ENCODE measurements around the gene MYOZ3. TPM values are rescaled to one million over a fixed set of nuclear protein-coding genes. Genes with fewer than 3 reads are reported as not detected.

The MYOZ3 gene
- total and polyA plus RNA-seq, 12 donors, result 0.91 to 12.2 (median 5.6) TPM

DNA sequence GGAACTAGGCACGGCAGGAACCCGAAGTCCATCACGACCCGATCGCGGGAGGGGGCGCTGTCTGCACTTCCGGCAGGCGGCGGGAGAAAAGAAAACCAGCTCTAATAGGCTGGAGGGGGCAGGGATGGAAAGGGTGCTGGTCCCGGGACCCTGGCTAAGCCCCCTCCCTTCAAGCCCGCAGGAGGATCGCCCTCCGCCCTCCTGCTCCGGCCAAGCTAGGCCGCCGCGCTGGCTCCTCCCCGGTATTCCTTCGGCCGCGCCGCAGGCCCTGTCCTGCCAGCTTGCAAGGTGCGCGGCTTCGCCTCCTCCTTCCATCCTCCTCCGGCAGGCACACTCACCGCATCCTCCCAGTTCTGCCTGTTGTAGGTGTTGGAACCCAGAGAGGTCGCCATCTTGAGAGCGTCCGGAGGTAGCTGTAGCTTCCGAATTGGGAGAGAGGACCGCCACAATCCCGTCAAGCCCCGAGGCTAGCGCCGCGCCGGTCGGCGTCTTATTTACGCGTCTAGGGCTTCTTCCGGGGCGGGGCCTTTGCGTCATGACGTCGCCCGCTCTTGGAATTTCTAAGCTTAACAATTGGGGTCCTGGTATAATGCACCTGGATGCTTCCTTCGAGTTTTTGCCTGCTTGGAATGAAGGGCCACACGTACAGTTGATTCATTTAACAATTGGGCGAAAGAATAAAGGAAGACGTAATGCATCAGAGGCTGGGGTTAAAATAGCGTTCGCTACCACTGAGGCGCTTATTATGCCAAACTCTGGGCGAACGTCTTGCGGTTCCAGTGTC, 39.7 kb downstream of the MYOZ3 start, which contains the start of gene RBM22:
Gene RBM22, minus strand, starts transcription at position 469 of the 784 bp plus-strand sequence. Its CDS starts 77 bp downstream, at position 392.
- TF ChIP-seq, protein P1, sequence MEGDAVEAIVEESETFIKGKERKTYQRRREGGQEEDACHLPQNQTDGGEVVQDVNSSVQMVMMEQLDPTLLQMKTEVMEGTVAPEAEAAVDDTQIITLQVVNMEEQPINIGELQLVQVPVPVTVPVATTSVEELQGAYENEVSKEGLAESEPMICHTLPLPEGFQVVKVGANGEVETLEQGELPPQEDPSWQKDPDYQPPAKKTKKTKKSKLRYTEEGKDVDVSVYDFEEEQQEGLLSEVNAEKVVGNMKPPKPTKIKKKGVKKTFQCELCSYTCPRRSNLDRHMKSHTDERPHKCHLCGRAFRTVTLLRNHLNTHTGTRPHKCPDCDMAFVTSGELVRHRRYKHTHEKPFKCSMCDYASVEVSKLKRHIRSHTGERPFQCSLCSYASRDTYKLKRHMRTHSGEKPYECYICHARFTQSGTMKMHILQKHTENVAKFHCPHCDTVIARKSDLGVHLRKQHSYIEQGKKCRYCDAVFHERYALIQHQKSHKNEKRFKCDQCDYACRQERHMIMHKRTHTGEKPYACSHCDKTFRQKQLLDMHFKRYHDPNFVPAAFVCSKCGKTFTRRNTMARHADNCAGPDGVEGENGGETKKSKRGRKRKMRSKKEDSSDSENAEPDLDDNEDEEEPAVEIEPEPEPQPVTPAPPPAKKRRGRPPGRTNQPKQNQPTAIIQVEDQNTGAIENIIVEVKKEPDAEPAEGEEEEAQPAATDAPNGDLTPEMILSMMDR (IDR thresholded peaks at IDR 0.05), result peak; percentile 28 to 84 (median 67)

DNA sequence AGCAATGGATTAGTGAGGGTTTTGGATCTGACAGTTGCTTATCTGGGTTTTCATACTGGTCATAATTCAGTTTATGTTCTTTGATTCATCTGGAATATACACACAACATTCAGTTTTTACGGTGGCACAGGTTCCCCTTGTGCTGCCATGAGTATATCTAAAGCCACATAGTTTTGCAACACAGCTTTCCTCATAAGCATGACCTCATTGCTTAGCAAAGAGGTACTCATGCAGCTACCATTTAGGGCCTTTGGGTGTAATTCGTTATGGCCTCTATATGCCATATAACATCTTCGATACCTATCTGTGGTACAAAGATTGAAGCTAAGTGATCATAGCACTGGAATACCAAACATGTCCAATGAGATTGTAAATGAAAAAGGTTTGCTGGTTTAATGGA, 42.7 kb downstream of the MYOZ3 start:
- peaks cover 0 to 25% (median 2%) of the 10 kb centered on the region in 9 donors for H3K36me3 ChIP-seq

More for the DNA sequence above, 39.7 kb downstream of the MYOZ3 start, which contains the start of gene RBM22:
- 0% methylated on average over 51 to 59 of the region's 59 CpGs for WGBS, 2 donors
- ATAC-seq, result peak; percentile 98 to 100 (median 99)
- peaks cover 0 to 24% (median 19%) of the 10 kb centered on the region in 9 donors for H3K4me1 ChIP-seq
- H3K27me3 ChIP-seq, result no peaks in the 10 kb centered on the region
- intact Hi-C loops (cut with DNase I), result loop anchor here in 5 of 10 donors (1.0 to 5.0 kb wide), 4 partner anchors 26 to 138 kb away; partner anchors contain the start of gene DCTN4 (in 1 of the 5)
- H3K9me3 ChIP-seq, result no peaks in the 10 kb centered on the region
- peak within 1 kb of the TSS; percentile 77 to 100 (median 98) for H3K27ac ChIP-seq
- DNase-seq, result peak; percentile 92 to 95
- H3K4me3 ChIP-seq, result peak within 1 kb of the TSS; percentile 42 to 100 (median 91)
- H3K36me3 ChIP-seq, result peaks cover 7 to 38% (median 32%) of the 10 kb centered on the region in 9 donors

DNA sequence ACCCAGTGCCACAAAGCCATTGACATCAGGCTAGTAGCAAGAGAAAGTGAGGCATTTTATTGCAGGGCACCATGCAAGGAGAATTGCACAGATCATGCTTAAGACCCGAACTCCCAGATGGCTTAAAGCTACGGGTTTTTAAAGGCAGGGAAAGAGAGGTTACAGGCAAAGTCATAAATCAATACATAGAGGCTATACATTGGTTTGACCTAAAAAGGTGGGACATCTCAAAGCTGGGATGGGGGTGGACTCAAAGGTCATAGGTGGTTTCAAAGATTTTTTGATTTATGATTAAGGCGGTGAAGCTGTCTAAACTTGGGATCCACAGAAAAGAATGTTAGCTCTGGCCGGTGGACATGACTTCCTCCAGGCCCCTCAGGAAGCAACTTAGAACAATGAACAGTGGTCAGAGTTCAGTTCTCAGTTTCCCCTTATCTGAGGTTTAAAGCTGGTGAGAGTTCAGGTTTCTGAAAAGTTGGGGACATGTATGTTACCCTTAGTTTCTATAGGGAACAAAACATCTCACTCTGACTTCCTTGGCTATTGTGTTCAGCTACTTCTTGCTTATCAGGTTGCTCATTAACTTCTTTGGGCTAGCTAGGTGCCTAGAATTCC, 45.8 kb downstream of the MYOZ3 start:
- intact Hi-C loops (cut with DNase I), result loop anchor here in 3 of 10 donors (5.0 kb wide), 2 partner anchors 145 to 250 kb away; no protein-coding TSS in a partner anchor
- DNase-seq (no peak), ATAC-seq (no peak)
- Histone ChIP-seq H3K4me1 (peaks cover 0 to 9% (median 0%) of the 10 kb centered on the region in 9 donors), H3K27me3 (no peaks in the 10 kb centered on the region), H3K36me3 (peaks cover 0 to 53% (median 24%) of the 10 kb centered on the region in 9 donors), H3K4me3 (no peak overlapping the region), H3K27ac (no peak overlapping the region), H3K9me3 (no peaks in the 10 kb centered on the region)
- TF ChIP-seq, protein P1 (IDR thresholded peaks at IDR 0.05), result no peak
- 77 to 78% methylated on average over 4 of the region's 4 CpGs for WGBS, 2 donors

More for the DNA sequence above, 42.7 kb downstream of the MYOZ3 start:
- H3K4me3 ChIP-seq, result no peak overlapping the region
- DNase-seq (no peak), ATAC-seq (no peak)
- H3K9me3 ChIP-seq, result no peaks in the 10 kb centered on the region
- H3K4me1 ChIP-seq, result peaks cover 0 to 21% (median 18%) of the 10 kb centered on the region in 9 donors
- WGBS, 2 donors, result 82 to 92% methylated on average over 3 of the region's 3 CpGs
- intact Hi-C loops (cut with DNase I), result loop anchor here in 5 of 10 donors (2.0 to 5.0 kb wide), 3 partner anchors 46 to 141 kb away; no protein-coding TSS in a partner anchor
- TF ChIP-seq, protein P1 (IDR thresholded peaks at IDR 0.05), result no peak
- H3K27me3 ChIP-seq, result no peaks in the 10 kb centered on the region
- H3K27ac ChIP-seq, result no peak overlapping the region

DNA sequence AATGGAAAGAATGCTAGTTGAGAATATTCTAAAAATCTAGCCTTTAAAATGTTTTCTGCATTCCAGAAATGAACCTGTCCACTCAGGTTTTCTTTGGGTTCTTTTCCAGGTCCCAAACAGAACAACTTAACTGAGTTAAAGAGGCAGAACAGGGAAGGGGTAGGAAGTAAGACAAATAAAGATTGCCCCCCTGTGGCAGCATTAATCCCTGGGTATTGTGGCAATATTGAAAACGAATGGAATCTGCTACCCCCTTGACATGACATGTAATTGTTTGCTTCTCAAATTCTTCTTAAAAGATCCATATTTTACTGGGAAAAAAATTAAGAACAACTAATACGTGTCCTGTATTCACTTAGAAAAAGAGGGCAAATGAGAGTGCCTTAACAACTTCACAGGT, 49.1 kb downstream of the MYOZ3 start:
- intact Hi-C loops (cut with DNase I), result loop anchor here in 1 of 10 donors (5.0 kb wide), 1 partner anchor 153 kb away; no protein-coding TSS in a partner anchor
- ATAC-seq, result no peak
- 58 to 59% methylated on average over 2 of the region's 2 CpGs for WGBS, 2 donors

More for the DNA sequence above, 49.1 kb downstream of the MYOZ3 start:
- DNase-seq, result no peak
- Histone ChIP-seq H3K4me3 (no peak overlapping the region), H3K9me3 (no peaks in the 10 kb centered on the region), H3K27ac (no peak overlapping the region), H3K36me3 (peaks cover 0 to 86% (median 38%) of the 10 kb centered on the region in 9 donors), H3K4me1 (peaks cover 0 to 9% (median 0%) of the 10 kb centered on the region in 9 donors), H3K27me3 (no peaks in the 10 kb centered on the region)
- TF ChIP-seq, protein P1 (IDR thresholded peaks at IDR 0.05), result peak; percentile 9 to 55 (median 40)
